OCI-LY7 (cell line): ENCODE results near the gene CHST6.

Experiments
- EZH2phosphoT487 ChIP-seq: fragments of 200-600 bp; sonication (generic); IDR thresholded peaks from 2 replicates; pipeline ENCODE4 v1.6.1; 2018; ENCODE audit warnings: low read depth, borderline replicate concordance, mild to moderate bottlenecking, mixed run types, antibody characterized with exemption, low read length, moderate library complexity, mixed read lengths
- TF ChIP-seq, protein P1 (sequence below): fragments of 200-600 bp; sonication (generic); conservative IDR thresholded peaks from 2 replicates; pipeline ENCODE4 v1.5.1; 2014; ENCODE audit warnings: mild to moderate bottlenecking, antibody characterized with exemption, low read length, moderate library complexity, mixed read lengths

DNA sequence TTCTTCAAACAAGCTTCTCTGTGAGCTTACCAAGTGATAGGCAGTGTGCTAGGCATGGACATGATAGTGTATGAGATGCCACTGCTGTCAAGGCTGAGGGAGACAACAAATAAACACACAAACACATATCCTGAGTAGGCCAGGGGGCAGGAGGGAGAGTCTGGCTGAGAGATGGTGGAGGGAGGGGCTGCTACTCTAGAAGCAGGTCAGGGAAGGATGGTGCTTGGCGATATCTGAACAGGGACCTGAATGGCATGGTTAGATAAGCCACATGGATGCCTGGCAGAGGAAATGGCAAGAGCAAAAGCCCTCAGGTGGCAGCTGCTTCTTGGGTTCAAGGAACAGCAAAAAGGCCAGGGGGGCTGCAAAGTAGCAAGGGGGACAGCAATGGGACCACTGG is 8.6 kb upstream of the CHST6 start:
- TF ChIP-seq, protein P1, sequence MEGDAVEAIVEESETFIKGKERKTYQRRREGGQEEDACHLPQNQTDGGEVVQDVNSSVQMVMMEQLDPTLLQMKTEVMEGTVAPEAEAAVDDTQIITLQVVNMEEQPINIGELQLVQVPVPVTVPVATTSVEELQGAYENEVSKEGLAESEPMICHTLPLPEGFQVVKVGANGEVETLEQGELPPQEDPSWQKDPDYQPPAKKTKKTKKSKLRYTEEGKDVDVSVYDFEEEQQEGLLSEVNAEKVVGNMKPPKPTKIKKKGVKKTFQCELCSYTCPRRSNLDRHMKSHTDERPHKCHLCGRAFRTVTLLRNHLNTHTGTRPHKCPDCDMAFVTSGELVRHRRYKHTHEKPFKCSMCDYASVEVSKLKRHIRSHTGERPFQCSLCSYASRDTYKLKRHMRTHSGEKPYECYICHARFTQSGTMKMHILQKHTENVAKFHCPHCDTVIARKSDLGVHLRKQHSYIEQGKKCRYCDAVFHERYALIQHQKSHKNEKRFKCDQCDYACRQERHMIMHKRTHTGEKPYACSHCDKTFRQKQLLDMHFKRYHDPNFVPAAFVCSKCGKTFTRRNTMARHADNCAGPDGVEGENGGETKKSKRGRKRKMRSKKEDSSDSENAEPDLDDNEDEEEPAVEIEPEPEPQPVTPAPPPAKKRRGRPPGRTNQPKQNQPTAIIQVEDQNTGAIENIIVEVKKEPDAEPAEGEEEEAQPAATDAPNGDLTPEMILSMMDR: no peak
- TF ChIP-seq EZH2phosphoT487: no peak
